DMS53 (cell line): ENCODE data around the gene WBP11.
"Not testable (repeated sequence)": the region's sequence is repeated elsewhere in the genome, so short reads cannot be mapped to it uniquely, and the experiment has no call there.

ENCODE experiments used
- DNase-seq: peaks from one replicate; lab custom pipeline; 2025; lab: John Stamatoyannopoulos, UW

WBP11 gene

GRCh38 chr12:14771651-14772137 lies 31.6 kb downstream of the WBP11 start:
- peak; percentile 67 for DNase-seq

- DNase-seq = peak; percentile 99
These were observed 32.5 kb downstream of the WBP11 start for GRCh38 chr12:14770496-14771461.

- DNase-seq = peak; percentile 99
These were observed 33.2 kb downstream of the WBP11 start for GRCh38 chr12:14769969-14770495.

- peak; percentile 86 for DNase-seq
These were observed 33.8 kb downstream of the WBP11 start for GRCh38 chr12:14769466-14769968.

GRCh38 chr12:14768823-14769405 lies 34.4 kb downstream of the WBP11 start:
- peak; percentile 39 for DNase-seq

- DNase-seq = no peak
These were observed 35.7 kb downstream of the WBP11 start for GRCh38 chr12:14767617-14768016.

- DNase-seq = peak; percentile 41
These were observed 36.5 kb downstream of the WBP11 start for GRCh38 chr12:14766649-14767215.

- not testable (repeated sequence) for DNase-seq
These were observed 37.3 kb downstream of the WBP11 start for GRCh38 chr12:14766020-14766419.

GRCh38 chr12:14765398-14765797 lies 37.9 kb downstream of the WBP11 start:
- DNase-seq = no peak

- DNase-seq = not testable (repeated sequence)
These were observed 43.5 kb downstream of the WBP11 start for GRCh38 chr12:14759711-14760280.

GRCh38 chr12:14756334-14757143 lies 46.7 kb downstream of the WBP11 start:
- DNase-seq = peak; percentile 67

GRCh38 chr12:14751986-14752385 lies 51.3 kb downstream of the WBP11 start:
- DNase-seq = no peak

GRCh38 chr12:14743061-14743460 lies 60.2 kb downstream of the WBP11 start:
- DNase-seq = no peak

GRCh38 chr12:14741942-14742341 lies 61.3 kb downstream of the WBP11 start:
- DNase-seq = no peak

- DNase-seq = no peak
These were observed 62.1 kb downstream of the WBP11 start for GRCh38 chr12:14741153-14741552.

GRCh38 chr12:14736441-14736840 lies 66.8 kb downstream of the WBP11 start:
- not testable (repeated sequence) for DNase-seq
